WTC11 (cell line): ENCODE data around the gene USP20. TPM values are rescaled to one million over a fixed set of nuclear protein-coding genes. Genes with fewer than 3 reads are reported as not detected.
A peak's percentile ranks its signal among the peaks of the same experiment; 100 is the strongest.

Source experiments
- ATAC-seq: fragments of 200-7000 bp; cut with Tn5 transposase; 2 replicates; pipeline ENCODE4 v1.10.0; 2021; ENCODE audit warnings: mild to moderate bottlenecking, moderate library complexity
- CTCF ChIA-PET: fragments of 300-600 bp; sonication (Branson Sonifier 250); formaldehyde crosslinking; loops from one replicate; lab custom pipeline; 2021; ENCODE audit warnings: antibody characterized with exemption; lab: Charles Lee
- POLR2A ChIA-PET: fragments of 350-600 bp; sonication (Branson Sonifier 250); formaldehyde crosslinking; loops from one replicate; lab custom pipeline; 2021; ENCODE audit warnings: antibody characterized with exemption; lab: Charles Lee
- DNase-seq: peaks from one replicate; pipeline ENCODE4 v3.0.0; 2021; ENCODE audit warnings: low spot score
- H3K27ac Mint-ChIP-seq: 2 replicates; pipeline ENCODE4 v1.8.0; 2021; ENCODE audit warnings: mixed read lengths
- H3K27me3 Mint-ChIP-seq: 2 replicates; pipeline ENCODE4 v1.8.0; 2021; ENCODE audit warnings: low read depth, mild to moderate bottlenecking, moderate library complexity, mixed read lengths
- H3K36me3 Mint-ChIP-seq: 2 replicates; pipeline ENCODE4 v1.8.0; 2021; ENCODE audit warnings: mixed read lengths
- H3K4me1 Mint-ChIP-seq: 2 replicates; pipeline ENCODE4 v1.8.0; 2022; ENCODE audit warnings: mixed read lengths
- H3K4me3 Mint-ChIP-seq: 2 replicates; pipeline ENCODE4 v1.8.0; 2021; ENCODE audit warnings: mild to moderate bottlenecking, moderate library complexity, mixed read lengths
- H3K9me3 Mint-ChIP-seq: 2 replicates; pipeline ENCODE4 v1.8.0; 2021; ENCODE audit warnings: mixed read lengths
- ATF2 ChIP-seq: sonication (generic); formaldehyde crosslinking; IDR thresholded peaks from 2 replicates; pipeline ENCODE4 v1.8.1; 2022; ENCODE audit warnings: low read depth, missing genetic modification reagents, borderline replicate concordance
- ATF6 ChIP-seq: sonication (generic); formaldehyde crosslinking; IDR thresholded peaks from 2 replicates; pipeline ENCODE4 v1.8.1; 2023; ENCODE audit warnings: mild to moderate bottlenecking, missing genetic modification reagents
- E2F4 ChIP-seq: sonication (generic); formaldehyde crosslinking; IDR thresholded peaks from 2 replicates; pipeline ENCODE4 v1.8.1; 2022; ENCODE audit warnings: low read depth, mild to moderate bottlenecking, moderate library complexity, missing genetic modification reagents, borderline replicate concordance
- ETV6 ChIP-seq: sonication (generic); formaldehyde crosslinking; IDR thresholded peaks from 2 replicates; pipeline ENCODE4 v1.8.1; 2022; ENCODE audit warnings: mild to moderate bottlenecking, missing genetic modification reagents
- FOXJ3 ChIP-seq: sonication (generic); formaldehyde crosslinking; IDR thresholded peaks from 2 replicates; pipeline ENCODE4 v1.9.0; 2021; ENCODE audit warnings: missing genetic modification reagents, mild to moderate bottlenecking, borderline replicate concordance
- IRF2 ChIP-seq: sonication (generic); formaldehyde crosslinking; IDR thresholded peaks from 2 replicates; pipeline ENCODE4 v1.8.0; 2022; ENCODE audit warnings: low read depth, missing genetic modification reagents, borderline replicate concordance
- KAT7 ChIP-seq: sonication (generic); formaldehyde crosslinking; IDR thresholded peaks from 2 replicates; pipeline ENCODE4 v1.8.1; 2023; ENCODE audit warnings: missing genetic modification reagents, mild to moderate bottlenecking, borderline replicate concordance
- NFATC4 ChIP-seq: fragments of 250-450 bp; sonication (Bioruptor Pico); IDR thresholded peaks from 2 replicates; pipeline ENCODE4 v1.9.0; 2021; ENCODE audit warnings: mild to moderate bottlenecking
- NR3C1 ChIP-seq: sonication (generic); formaldehyde crosslinking; conservative IDR thresholded peaks from 2 replicates; pipeline ENCODE4 v1.8.1; 2023; ENCODE audit warnings: low read depth, mild to moderate bottlenecking, missing genetic modification reagents
- PREB ChIP-seq: sonication (generic); formaldehyde crosslinking; IDR thresholded peaks from 2 replicates; pipeline ENCODE4 v1.8.1; 2022; ENCODE audit warnings: mild to moderate bottlenecking, missing genetic modification reagents, moderate library complexity, borderline replicate concordance
- SMAD3 ChIP-seq: sonication (generic); formaldehyde crosslinking; IDR thresholded peaks from 2 replicates; pipeline ENCODE4 v1.8.0; 2022; ENCODE audit warnings: missing genetic modification reagents, mild to moderate bottlenecking, borderline replicate concordance
- ZMAT4 ChIP-seq: fragments of 250-450 bp; sonication (Bioruptor Pico); IDR thresholded peaks from 2 replicates; pipeline ENCODE4 v1.9.0; 2021; ENCODE audit warnings: mild to moderate bottlenecking
- ZNF121 ChIP-seq: sonication (generic); formaldehyde crosslinking; IDR thresholded peaks from 2 replicates; pipeline ENCODE4 v1.8.0; 2023; ENCODE audit warnings: missing genetic modification reagents
- total RNA-seq: library from RNA; stranded (reverse); gene quantifications from 3 replicates; pipeline ENCODE4 v1.2.3, GENCODE V29; 2021
- TF ChIP-seq, protein P1 (sequence below): sonication (generic); formaldehyde crosslinking; IDR thresholded peaks from 2 replicates; pipeline ENCODE4 v1.8.1; 2023; ENCODE audit warnings: mild to moderate bottlenecking, moderate library complexity, missing genetic modification reagents
- TF ChIP-seq, protein P2 (sequence below): sonication (generic); formaldehyde crosslinking; IDR thresholded peaks from 2 replicates; pipeline ENCODE4 v1.8.0; 2023; ENCODE audit warnings: missing genetic modification reagents
- TF ChIP-seq, protein P3 (sequence below): sonication (generic); formaldehyde crosslinking; IDR thresholded peaks from 2 replicates; pipeline ENCODE4 v1.8.0; 2022; ENCODE audit warnings: mild to moderate bottlenecking, missing genetic modification reagents
- TF ChIP-seq, protein P4 (sequence below): sonication (generic); formaldehyde crosslinking; IDR thresholded peaks from 2 replicates; pipeline ENCODE4 v1.8.0; 2022; ENCODE audit warnings: mild to moderate bottlenecking, missing genetic modification reagents

The USP20 gene
- total RNA-seq, 1 experiment from 2014 or later = 29.3 TPM

GRCh38 chr9:129906298-129906697 lies 71.0 kb downstream of the USP20 start (continued):
- TF ChIP-seq, protein P1, sequence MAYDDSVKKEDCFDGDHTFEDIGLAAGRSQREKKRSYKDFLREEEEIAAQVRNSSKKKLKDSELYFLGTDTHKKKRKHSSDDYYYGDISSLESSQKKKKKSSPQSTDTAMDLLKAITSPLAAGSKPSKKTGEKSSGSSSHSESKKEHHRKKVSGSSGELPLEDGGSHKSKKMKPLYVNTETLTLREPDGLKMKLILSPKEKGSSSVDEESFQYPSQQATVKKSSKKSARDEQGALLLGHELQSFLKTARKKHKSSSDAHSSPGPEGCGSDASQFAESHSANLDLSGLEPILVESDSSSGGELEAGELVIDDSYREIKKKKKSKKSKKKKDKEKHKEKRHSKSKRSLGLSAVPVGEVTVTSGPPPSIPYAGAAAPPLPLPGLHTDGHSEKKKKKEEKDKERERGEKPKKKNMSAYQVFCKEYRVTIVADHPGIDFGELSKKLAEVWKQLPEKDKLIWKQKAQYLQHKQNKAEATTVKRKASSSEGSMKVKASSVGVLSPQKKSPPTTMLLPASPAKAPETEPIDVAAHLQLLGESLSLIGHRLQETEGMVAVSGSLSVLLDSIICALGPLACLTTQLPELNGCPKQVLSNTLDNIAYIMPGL = no peak
- TF ChIP-seq KAT7 (no peak), E2F4 (CRISPR knock-in tag) (no peak), IRF2 (CRISPR knock-in tag) (no peak), NR3C1 (CRISPR knock-in tag) (no peak)
- TF ChIP-seq, protein P2, sequence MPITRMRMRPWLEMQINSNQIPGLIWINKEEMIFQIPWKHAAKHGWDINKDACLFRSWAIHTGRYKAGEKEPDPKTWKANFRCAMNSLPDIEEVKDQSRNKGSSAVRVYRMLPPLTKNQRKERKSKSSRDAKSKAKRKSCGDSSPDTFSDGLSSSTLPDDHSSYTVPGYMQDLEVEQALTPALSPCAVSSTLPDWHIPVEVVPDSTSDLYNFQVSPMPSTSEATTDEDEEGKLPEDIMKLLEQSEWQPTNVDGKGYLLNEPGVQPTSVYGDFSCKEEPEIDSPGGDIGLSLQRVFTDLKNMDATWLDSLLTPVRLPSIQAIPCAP (CRISPR knock-in tag) = no peak

DNA sequence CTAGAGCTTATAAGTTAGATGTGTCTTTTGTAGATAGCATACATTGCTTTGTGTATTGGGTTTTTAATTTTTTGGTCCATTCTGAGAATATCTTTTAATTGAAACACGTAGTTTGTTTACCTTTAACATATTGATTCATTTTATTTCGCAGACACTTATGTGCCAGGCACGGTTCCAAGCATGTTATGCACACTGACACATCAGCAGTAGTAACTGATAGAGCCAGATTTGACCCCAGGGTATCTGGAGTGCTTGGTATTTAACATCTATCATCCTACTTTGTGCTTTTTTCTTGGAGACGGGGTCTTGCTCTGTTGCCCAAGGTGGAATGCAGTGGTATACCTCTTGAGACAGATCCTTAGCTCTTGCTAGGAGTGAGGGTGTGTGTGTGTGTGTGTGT lies 71.9 kb downstream of the USP20 start:
- Mint-ChIP-seq H3K4me1 (peaks cover 29% of the 10 kb centered on the region), H3K36me3 (peaks cover 22% of the 10 kb centered on the region), H3K9me3 (peaks cover 9% of the 10 kb centered on the region; the same call in 1 of the 2 replicates), H3K27ac (0 out of 2 replicates have a peak overlapping the region, but pooled peaks have one; percentile 10), H3K4me3 (no peak overlapping the region), H3K27me3 (no peaks in the 10 kb centered on the region)
- ATAC-seq = no peak
- no peak for DNase-seq
- CTCF ChIA-PET = interaction anchor here (2.4 kb wide), 1 partner anchor 9 kb away, joined by 8 read pairs; no protein-coding TSS in a partner anchor
- TF ChIP-seq, protein P3, sequence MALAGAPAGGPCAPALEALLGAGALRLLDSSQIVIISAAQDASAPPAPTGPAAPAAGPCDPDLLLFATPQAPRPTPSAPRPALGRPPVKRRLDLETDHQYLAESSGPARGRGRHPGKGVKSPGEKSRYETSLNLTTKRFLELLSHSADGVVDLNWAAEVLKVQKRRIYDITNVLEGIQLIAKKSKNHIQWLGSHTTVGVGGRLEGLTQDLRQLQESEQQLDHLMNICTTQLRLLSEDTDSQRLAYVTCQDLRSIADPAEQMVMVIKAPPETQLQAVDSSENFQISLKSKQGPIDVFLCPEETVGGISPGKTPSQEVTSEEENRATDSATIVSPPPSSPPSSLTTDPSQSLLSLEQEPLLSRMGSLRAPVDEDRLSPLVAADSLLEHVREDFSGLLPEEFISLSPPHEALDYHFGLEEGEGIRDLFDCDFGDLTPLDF (CRISPR knock-in tag) = no peak
- TF ChIP-seq ATF6 (no peak), FOXJ3 (no peak)
- TF ChIP-seq, all 79 proteins: peak for 0
- POLR2A ChIA-PET = no interaction called here

- CTCF ChIA-PET = interaction anchor here (0.6 kb wide), 1 partner anchor 19 kb away, joined by 4 read pairs; no protein-coding TSS in a partner anchor
- peaks cover 9% of the 10 kb centered on the region; the same call in 1 of the 2 replicates for H3K9me3 Mint-ChIP-seq
- peak overlapping the region; percentile 87 for H3K27ac Mint-ChIP-seq
- peak; percentile 24 for DNase-seq
- peaks cover 18% of the 10 kb centered on the region for H3K36me3 Mint-ChIP-seq
- H3K27me3 Mint-ChIP-seq = no peaks in the 10 kb centered on the region
- ATAC-seq = peak; percentile 77
- POLR2A ChIA-PET = no interaction called here
- H3K4me3 Mint-ChIP-seq = 0 out of 2 replicates have a peak overlapping the region, but pooled peaks have one; percentile 1
- H3K4me1 Mint-ChIP-seq = peaks cover 29% of the 10 kb centered on the region
- TF ChIP-seq ZNF121 (CRISPR knock-in tag) = no peak
- TF ChIP-seq PREB (CRISPR knock-in tag) = no peak
- TF ChIP-seq SMAD3 (CRISPR knock-in tag) = no peak
- no peak for TF ChIP-seq ETV6
- no peak for TF ChIP-seq ATF2 (CRISPR knock-in tag)
- TF ChIP-seq, protein P4, sequence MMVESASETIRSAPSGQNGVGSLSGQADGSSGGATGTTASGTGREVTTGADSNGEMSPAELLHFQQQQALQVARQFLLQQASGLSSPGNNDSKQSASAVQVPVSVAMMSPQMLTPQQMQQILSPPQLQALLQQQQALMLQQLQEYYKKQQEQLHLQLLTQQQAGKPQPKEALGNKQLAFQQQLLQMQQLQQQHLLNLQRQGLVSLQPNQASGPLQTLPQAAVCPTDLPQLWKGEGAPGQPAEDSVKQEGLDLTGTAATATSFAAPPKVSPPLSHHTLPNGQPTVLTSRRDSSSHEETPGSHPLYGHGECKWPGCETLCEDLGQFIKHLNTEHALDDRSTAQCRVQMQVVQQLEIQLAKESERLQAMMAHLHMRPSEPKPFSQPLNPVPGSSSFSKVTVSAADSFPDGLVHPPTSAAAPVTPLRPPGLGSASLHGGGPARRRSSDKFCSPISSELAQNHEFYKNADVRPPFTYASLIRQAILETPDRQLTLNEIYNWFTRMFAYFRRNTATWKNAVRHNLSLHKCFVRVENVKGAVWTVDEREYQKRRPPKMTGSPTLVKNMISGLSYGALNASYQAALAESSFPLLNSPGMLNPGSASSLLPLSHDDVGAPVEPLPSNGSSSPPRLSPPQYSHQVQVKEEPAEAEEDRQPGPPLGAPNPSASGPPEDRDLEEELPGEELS (CRISPR knock-in tag) = no peak
- TF ChIP-seq NFATC4 (CRISPR knock-in tag) = no peak
- TF ChIP-seq ZMAT4 (CRISPR knock-in tag) = no peak
These were observed 73.6 kb downstream of the USP20 start for GRCh38 chr9:129908906-129909305.
